Nephron progenitor cell (in vitro differentiated cells): ENCODE measurements around the gene CELF4.

ENCODE experiments used
- DNase-seq: peaks from one replicate; pipeline ENCODE4 v3.0.0; 2021
- H3K27ac Mint-ChIP-seq: 2 replicates; pipeline ENCODE4 v1.8.0; 2021; ENCODE audit warnings: mild to moderate bottlenecking, moderate library complexity, mixed read lengths
- H3K27me3 Mint-ChIP-seq: 2 replicates; pipeline ENCODE4 v1.8.0; 2021; ENCODE audit warnings: mild to moderate bottlenecking, low read depth, mixed read lengths; ENCODE audit not compliant: poor library complexity
- H3K36me3 Mint-ChIP-seq: 2 replicates; pipeline ENCODE4 v1.8.0; 2021; ENCODE audit warnings: low read depth, mixed read lengths
- H3K4me1 Mint-ChIP-seq: 2 replicates; pipeline ENCODE4 v1.8.0; 2021; ENCODE audit warnings: mixed read lengths
- H3K4me3 Mint-ChIP-seq: 2 replicates; pipeline ENCODE4 v1.8.0; 2021; ENCODE audit warnings: mild to moderate bottlenecking, moderate library complexity, mixed read lengths
- H3K9me3 Mint-ChIP-seq: 2 replicates; pipeline ENCODE4 v1.8.0; 2021; ENCODE audit warnings: mild to moderate bottlenecking, moderate library complexity, mixed read lengths
- CTCF ChIP-seq: fragments of 200-600 bp; sonication (generic); IDR thresholded peaks from 2 replicates; pipeline ENCODE4 v1.5.0; 2021; ENCODE audit warnings: antibody characterized with exemption

The CELF4 gene

DNA sequence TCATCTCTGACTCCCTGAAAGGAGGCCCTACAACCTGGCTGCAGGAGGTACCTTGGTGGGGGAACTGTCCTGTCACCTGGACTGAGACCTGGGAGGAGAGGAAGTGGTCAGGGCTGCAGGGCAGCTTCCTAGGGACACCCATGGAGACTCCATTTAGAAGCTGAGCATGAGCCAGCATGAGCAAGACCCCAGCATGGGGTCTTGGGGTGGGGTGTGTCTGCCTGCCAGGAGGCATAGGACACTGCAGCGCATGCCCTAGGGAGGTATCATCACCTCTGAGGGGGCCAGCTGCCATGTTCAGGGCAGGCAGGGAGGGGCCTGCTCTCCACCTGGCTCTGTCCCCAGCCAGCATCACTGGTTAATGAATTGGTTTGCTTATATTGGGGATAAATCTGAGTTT lies 249.7 kb downstream of the CELF4 start:
- no peak for TF ChIP-seq CTCF
- peaks cover 3% of the 10 kb centered on the region for H3K27me3 Mint-ChIP-seq
- H3K4me3 Mint-ChIP-seq, result no peak overlapping the region
- no peaks in the 10 kb centered on the region for H3K9me3 Mint-ChIP-seq
- peaks cover 16% of the 10 kb centered on the region for H3K4me1 Mint-ChIP-seq
- H3K36me3 Mint-ChIP-seq, result no peaks in the 10 kb centered on the region
- DNase-seq, result no peak
- no peak overlapping the region for H3K27ac Mint-ChIP-seq

GRCh38 chr18:37314534-37314933 lies 251.1 kb downstream of the CELF4 start:
- Mint-ChIP-seq H3K27ac (no peak overlapping the region), H3K4me1 (peaks cover 24% of the 10 kb centered on the region), H3K27me3 (peaks cover 3% of the 10 kb centered on the region), H3K9me3 (no peaks in the 10 kb centered on the region), H3K36me3 (no peaks in the 10 kb centered on the region), H3K4me3 (no peak overlapping the region)
- DNase-seq, result no peak
- TF ChIP-seq CTCF, result no peak

DNA sequence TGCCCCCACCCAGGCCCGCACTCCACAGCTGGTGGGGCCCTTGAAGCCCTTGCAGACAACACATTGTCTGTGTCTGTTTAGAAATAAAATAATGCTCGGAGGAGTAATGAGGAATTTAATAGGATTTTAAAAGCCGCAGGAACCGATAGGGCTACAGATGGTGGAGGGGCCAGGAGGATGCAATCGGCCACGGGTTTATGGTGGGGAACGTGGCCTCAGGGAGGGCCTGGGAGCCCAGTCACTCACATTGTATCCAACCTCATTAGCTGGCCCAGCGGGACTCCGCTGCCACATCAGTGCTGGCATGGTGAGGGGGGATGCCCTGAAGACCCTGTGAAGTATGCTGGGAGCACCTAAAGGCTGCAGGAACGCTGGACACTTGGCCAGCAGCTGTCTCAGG lies 252.0 kb downstream of the CELF4 start:
- no peak overlapping the region for H3K27ac Mint-ChIP-seq
- DNase-seq, result no peak
- H3K36me3 Mint-ChIP-seq, result no peaks in the 10 kb centered on the region
- H3K4me3 Mint-ChIP-seq, result no peak overlapping the region
- no peak for TF ChIP-seq CTCF
- H3K27me3 Mint-ChIP-seq, result peaks cover 3% of the 10 kb centered on the region
- H3K4me1 Mint-ChIP-seq, result peaks cover 18% of the 10 kb centered on the region
- no peaks in the 10 kb centered on the region for H3K9me3 Mint-ChIP-seq

DNA sequence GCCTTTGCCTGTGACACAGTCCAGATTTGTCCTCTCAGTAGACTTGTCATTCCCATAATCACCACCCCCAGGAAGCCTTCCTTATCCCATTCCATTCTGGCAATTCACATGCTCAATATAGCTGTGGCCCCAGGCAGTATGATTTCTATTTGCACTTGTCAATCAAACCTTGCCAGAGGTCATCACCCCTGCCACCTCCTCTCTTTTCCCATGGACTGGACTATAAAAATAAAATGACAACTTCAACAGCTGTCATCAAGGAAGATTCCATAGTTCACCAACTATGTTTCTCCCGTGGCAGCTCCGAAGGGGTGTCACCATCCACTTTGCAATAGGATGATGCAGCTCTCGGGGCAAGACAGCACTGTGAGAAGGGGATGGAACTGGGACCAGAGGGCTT lies 255.7 kb downstream of the CELF4 start:
- Mint-ChIP-seq H3K9me3 (no peaks in the 10 kb centered on the region), H3K27me3 (peaks cover 3% of the 10 kb centered on the region), H3K4me1 (peaks cover 9% of the 10 kb centered on the region), H3K36me3 (no peaks in the 10 kb centered on the region), H3K27ac (no peak overlapping the region), H3K4me3 (no peak overlapping the region)
- DNase-seq, result no peak
- no peak for TF ChIP-seq CTCF

GRCh38 chr18:37309059-37309458 lies 256.5 kb downstream of the CELF4 start:
- no peak for DNase-seq
- H3K27ac Mint-ChIP-seq, result no peak overlapping the region
- peaks cover 9% of the 10 kb centered on the region for H3K4me1 Mint-ChIP-seq
- no peak for TF ChIP-seq CTCF
- no peak overlapping the region for H3K4me3 Mint-ChIP-seq
- H3K36me3 Mint-ChIP-seq, result no peaks in the 10 kb centered on the region
- peaks cover 3% of the 10 kb centered on the region for H3K27me3 Mint-ChIP-seq
- no peaks in the 10 kb centered on the region for H3K9me3 Mint-ChIP-seq

- Mint-ChIP-seq H3K9me3 (no peaks in the 10 kb centered on the region), H3K36me3 (no peaks in the 10 kb centered on the region), H3K4me1 (peaks cover 19% of the 10 kb centered on the region), H3K27ac (no peak overlapping the region), H3K27me3 (no peaks in the 10 kb centered on the region), H3K4me3 (no peak overlapping the region)
- no peak for DNase-seq
- no peak for TF ChIP-seq CTCF
Measured at GRCh38 chr18:37307181-37307580, 258.4 kb downstream of the CELF4 start.
